WERI-Rb-1 (cell line): Measurements from ENCODE around the gene SLC39A8.

Source experiments
- DNase-seq: peaks from one replicate; pipeline ENCODE4 v3.0.0-alpha.2; 2020
- H3K27ac ChIP-seq: fragments of 250-450 bp; sonication (Bioruptor Pico); 2 replicates; pipeline ENCODE4 v1.5.1; 2020; ENCODE audit warnings: mild to moderate bottlenecking, moderate library complexity
- H3K27me3 ChIP-seq: fragments of 250-450 bp; sonication (Bioruptor Pico); 2 replicates; pipeline ENCODE4 v1.5.1; 2021; ENCODE audit warnings: mild to moderate bottlenecking, low read depth, moderate library complexity; ENCODE audit not compliant: insufficient read depth, severe bottlenecking
- H3K36me3 ChIP-seq: fragments of 250-450 bp; sonication (Bioruptor Pico); 2 replicates; pipeline ENCODE4 v1.5.1; 2020; ENCODE audit warnings: mild to moderate bottlenecking, moderate library complexity
- H3K4me3 ChIP-seq: 2 replicates; pipeline ENCODE4 v1.5.1; 2011; ENCODE audit warnings: low read depth, mild to moderate bottlenecking, control low read depth, low read length
- H3K9me3 ChIP-seq: fragments of 250-450 bp; sonication (Bioruptor Pico); 2 replicates; pipeline ENCODE4 v1.5.1; 2021; ENCODE audit warnings: mild to moderate bottlenecking, moderate library complexity; ENCODE audit not compliant: severe bottlenecking
- CTCF ChIP-seq: IDR thresholded peaks from 2 replicates; pipeline ENCODE4 v1.5.1; 2011; ENCODE audit warnings: low read depth, mild to moderate bottlenecking, control low read depth, inconsistent platforms, low read length

The SLC39A8 gene

GRCh38 chr4:102334624-102335023 lies 10.7 kb downstream of the SLC39A8 start:
- H3K36me3 ChIP-seq, result peaks cover 9% of the 10 kb centered on the region
- H3K9me3 ChIP-seq, result no peaks in the 10 kb centered on the region

GRCh38 chr4:102333787-102334186 lies 11.5 kb downstream of the SLC39A8 start:
- Histone ChIP-seq H3K4me3 (no peak overlapping the region), H3K36me3 (peaks cover 7% of the 10 kb centered on the region), H3K27me3 (no peaks in the 10 kb centered on the region), H3K9me3 (no peaks in the 10 kb centered on the region), H3K27ac (no peak overlapping the region)
- DNase-seq, result no peak
- no peak for TF ChIP-seq CTCF

More at GRCh38 chr4:102334624-102335023, 10.7 kb downstream of the SLC39A8 start:
- H3K4me3 ChIP-seq, result no peak overlapping the region
- H3K27ac ChIP-seq, result no peak overlapping the region
- H3K27me3 ChIP-seq, result no peaks in the 10 kb centered on the region
- DNase-seq, result no peak
- no peak for TF ChIP-seq CTCF

GRCh38 chr4:102328045-102328444 lies 17.2 kb downstream of the SLC39A8 start:
- Histone ChIP-seq H3K27me3 (no peaks in the 10 kb centered on the region), H3K9me3 (no peaks in the 10 kb centered on the region), H3K36me3 (peaks cover 3% of the 10 kb centered on the region; the same call in 1 of the 2 replicates), H3K4me3 (no peak overlapping the region), H3K27ac (no peak overlapping the region)
- no peak for TF ChIP-seq CTCF
- DNase-seq, result no peak

- DNase-seq, result no peak
- H3K27me3 ChIP-seq, result no peaks in the 10 kb centered on the region
- peaks cover 3% of the 10 kb centered on the region; the same call in 1 of the 2 replicates for H3K36me3 ChIP-seq
- no peaks in the 10 kb centered on the region for H3K9me3 ChIP-seq
- no peak overlapping the region for H3K27ac ChIP-seq
- no peak overlapping the region for H3K4me3 ChIP-seq
- no peak for TF ChIP-seq CTCF
Observed at GRCh38 chr4:102326951-102327350, 18.3 kb downstream of the SLC39A8 start.

GRCh38 chr4:102324730-102325129 lies 20.6 kb downstream of the SLC39A8 start:
- Histone ChIP-seq H3K9me3 (no peaks in the 10 kb centered on the region), H3K27me3 (no peaks in the 10 kb centered on the region), H3K36me3 (peaks cover 3% of the 10 kb centered on the region; the same call in 1 of the 2 replicates), H3K27ac (no peak overlapping the region), H3K4me3 (no peak overlapping the region)
- no peak for DNase-seq
- TF ChIP-seq CTCF, result no peak

GRCh38 chr4:102322736-102323135 lies 22.5 kb downstream of the SLC39A8 start:
- Histone ChIP-seq H3K4me3 (no peak overlapping the region), H3K27me3 (no peaks in the 10 kb centered on the region), H3K36me3 (peaks cover 3% of the 10 kb centered on the region; the same call in 1 of the 2 replicates), H3K9me3 (no peaks in the 10 kb centered on the region), H3K27ac (no peak overlapping the region)
- no peak for DNase-seq
- TF ChIP-seq CTCF, result no peak
